ENCODE measurements around the gene LMTK3. TPM values are rescaled to one million over a fixed set of nuclear protein-coding genes. Genes with fewer than 3 reads are reported as not detected.

LMTK3 gene, protein sequence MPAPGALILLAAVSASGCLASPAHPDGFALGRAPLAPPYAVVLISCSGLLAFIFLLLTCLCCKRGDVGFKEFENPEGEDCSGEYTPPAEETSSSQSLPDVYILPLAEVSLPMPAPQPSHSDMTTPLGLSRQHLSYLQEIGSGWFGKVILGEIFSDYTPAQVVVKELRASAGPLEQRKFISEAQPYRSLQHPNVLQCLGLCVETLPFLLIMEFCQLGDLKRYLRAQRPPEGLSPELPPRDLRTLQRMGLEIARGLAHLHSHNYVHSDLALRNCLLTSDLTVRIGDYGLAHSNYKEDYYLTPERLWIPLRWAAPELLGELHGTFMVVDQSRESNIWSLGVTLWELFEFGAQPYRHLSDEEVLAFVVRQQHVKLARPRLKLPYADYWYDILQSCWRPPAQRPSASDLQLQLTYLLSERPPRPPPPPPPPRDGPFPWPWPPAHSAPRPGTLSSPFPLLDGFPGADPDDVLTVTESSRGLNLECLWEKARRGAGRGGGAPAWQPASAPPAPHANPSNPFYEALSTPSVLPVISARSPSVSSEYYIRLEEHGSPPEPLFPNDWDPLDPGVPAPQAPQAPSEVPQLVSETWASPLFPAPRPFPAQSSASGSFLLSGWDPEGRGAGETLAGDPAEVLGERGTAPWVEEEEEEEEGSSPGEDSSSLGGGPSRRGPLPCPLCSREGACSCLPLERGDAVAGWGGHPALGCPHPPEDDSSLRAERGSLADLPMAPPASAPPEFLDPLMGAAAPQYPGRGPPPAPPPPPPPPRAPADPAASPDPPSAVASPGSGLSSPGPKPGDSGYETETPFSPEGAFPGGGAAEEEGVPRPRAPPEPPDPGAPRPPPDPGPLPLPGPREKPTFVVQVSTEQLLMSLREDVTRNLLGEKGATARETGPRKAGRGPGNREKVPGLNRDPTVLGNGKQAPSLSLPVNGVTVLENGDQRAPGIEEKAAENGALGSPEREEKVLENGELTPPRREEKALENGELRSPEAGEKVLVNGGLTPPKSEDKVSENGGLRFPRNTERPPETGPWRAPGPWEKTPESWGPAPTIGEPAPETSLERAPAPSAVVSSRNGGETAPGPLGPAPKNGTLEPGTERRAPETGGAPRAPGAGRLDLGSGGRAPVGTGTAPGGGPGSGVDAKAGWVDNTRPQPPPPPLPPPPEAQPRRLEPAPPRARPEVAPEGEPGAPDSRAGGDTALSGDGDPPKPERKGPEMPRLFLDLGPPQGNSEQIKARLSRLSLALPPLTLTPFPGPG (N-terminal part only)
- polyA plus RNA-seq (2013, experiment 1 of 2) = 4.9 TPM
- polyA plus RNA-seq (2013, experiment 2 of 2) = 5.5 TPM

DNA sequence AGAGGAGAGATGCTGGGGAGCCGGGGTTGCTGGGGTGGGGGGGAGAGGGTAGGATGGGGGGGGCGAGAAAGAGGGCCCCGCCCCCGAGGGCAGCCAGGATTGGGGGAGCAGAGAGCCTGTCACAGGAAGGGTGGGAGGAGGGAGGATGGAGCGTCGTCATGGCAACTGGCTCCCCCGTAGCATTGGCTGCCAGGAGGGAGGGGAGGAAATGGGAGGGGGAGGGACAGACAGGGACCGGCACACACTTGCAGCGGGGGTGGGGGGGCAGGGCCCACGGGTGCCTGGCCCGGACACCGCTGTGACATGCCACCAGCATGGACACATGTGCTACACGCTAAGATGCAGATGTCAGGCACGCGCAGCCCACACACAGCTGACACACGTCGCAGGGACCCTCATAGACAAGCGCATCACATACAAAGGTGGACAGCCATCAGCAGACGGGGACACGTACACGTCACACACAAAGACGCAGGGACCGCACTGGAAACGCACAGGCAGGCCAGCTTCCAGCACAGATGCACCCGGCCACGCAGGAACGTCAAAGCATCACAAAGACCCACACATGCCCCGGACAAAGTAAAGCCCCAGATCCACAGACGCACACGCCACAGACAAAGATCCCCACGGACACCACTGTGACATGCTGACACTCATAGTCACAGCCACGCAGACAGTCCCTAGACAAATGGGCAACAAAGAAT, at the start of gene LMTK3:
Gene LMTK3, minus strand, starts transcription at position 36 of the 704 bp plus-strand sequence. CDS start 259 bp downstream, outside the sequence.
- Histone ChIP-seq H3K4me1 (ENCODE audit: insufficient read depth, low read length) (no peaks in the 10 kb centered on the region; the same call in 1 of the 2 replicates), H3K36me3 (ENCODE audit: insufficient read depth, low read length) (no peaks in the 10 kb centered on the region), H3K9me3 (ENCODE audit: insufficient read depth, low read depth, low read length) (no peaks in the 10 kb centered on the region), H3K4me3 (ENCODE audit: low read length) (peak within 1 kb of the TSS; percentile 58), H3K27ac (ENCODE audit: low read depth, low read length) (no peak within 1 kb of the TSS), H3K9ac (ENCODE audit: low read depth, low read length) (no peak within 1 kb of the TSS), H3K27me3 (ENCODE audit: insufficient read depth, low read length) (peaks cover 18% of the 10 kb centered on the region)
- 27% methylated on average over 32 of the region's 32 CpGs for WGBS

GRCh38 chr19:48561412-48561811, 49.8 kb upstream of the LMTK3 start:
- Histone ChIP-seq H3K27me3 (ENCODE audit: insufficient read depth, low read length) (no peaks in the 10 kb centered on the region), H3K4me3 (ENCODE audit: low read length) (no peak overlapping the region), H3K9me3 (ENCODE audit: insufficient read depth, low read depth, low read length) (no peaks in the 10 kb centered on the region), H3K9ac (ENCODE audit: low read depth, low read length) (no peak overlapping the region), H3K27ac (ENCODE audit: low read depth, low read length) (no peak overlapping the region), H3K4me1 (ENCODE audit: insufficient read depth, low read length) (no peaks in the 10 kb centered on the region), H3K36me3 (ENCODE audit: insufficient read depth, low read length) (no peaks in the 10 kb centered on the region)
- 95% methylated on average over 11 of the region's 11 CpGs for WGBS

DNA sequence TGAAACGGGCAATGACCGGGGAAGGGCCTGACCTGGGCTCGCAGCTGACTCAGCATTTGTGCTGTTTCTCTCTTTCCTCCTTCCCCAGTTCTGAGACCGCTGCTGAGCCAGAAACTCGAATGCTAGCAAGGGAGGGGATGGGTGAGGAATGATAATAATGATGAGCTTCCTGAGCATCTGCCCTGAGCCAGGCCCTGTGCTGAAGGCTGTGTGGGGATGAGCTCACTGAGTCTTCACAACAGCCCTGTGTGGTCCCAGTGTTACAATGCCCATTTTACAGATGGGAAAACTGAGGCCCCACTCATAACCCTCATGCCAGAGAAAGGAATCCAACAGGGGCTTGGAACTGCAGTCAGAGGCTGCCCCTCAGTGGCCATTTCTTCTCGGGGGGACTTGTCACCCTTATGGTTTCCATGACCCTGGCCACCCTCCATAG, 48.5 kb upstream of the LMTK3 start:
- H3K36me3 ChIP-seq (ENCODE audit: insufficient read depth, low read length) = no peaks in the 10 kb centered on the region
- H3K9me3 ChIP-seq (ENCODE audit: insufficient read depth, low read depth, low read length) = no peaks in the 10 kb centered on the region
- no peak overlapping the region for H3K4me3 ChIP-seq (ENCODE audit: low read length)
- H3K27me3 ChIP-seq (ENCODE audit: insufficient read depth, low read length) = no peaks in the 10 kb centered on the region
- WGBS = 86% methylated on average over 6 of the region's 6 CpGs
- no peak overlapping the region for H3K9ac ChIP-seq (ENCODE audit: low read depth, low read length)
- 0 out of 2 replicates have a peak, but pooled peaks cover 4% of the 10 kb centered on the region for H3K4me1 ChIP-seq (ENCODE audit: insufficient read depth, low read length)
- no peak overlapping the region for H3K27ac ChIP-seq (ENCODE audit: low read depth, low read length)

GRCh38 chr19:48558018-48558684, 46.5 kb upstream of the LMTK3 start:
- Histone ChIP-seq H3K9me3 (ENCODE audit: insufficient read depth, low read depth, low read length) (no peaks in the 10 kb centered on the region), H3K4me3 (ENCODE audit: low read length) (peak overlapping the region; percentile 21; the same call in 1 of the 2 replicates), H3K9ac (ENCODE audit: low read depth, low read length) (no peak overlapping the region), H3K4me1 (ENCODE audit: insufficient read depth, low read length) (peaks cover 12% of the 10 kb centered on the region; the same call in 1 of the 2 replicates), H3K27ac (ENCODE audit: low read depth, low read length) (no peak overlapping the region), H3K27me3 (ENCODE audit: insufficient read depth, low read length) (no peaks in the 10 kb centered on the region), H3K36me3 (ENCODE audit: insufficient read depth, low read length) (no peaks in the 10 kb centered on the region)
- 23% methylated on average over 27 of the region's 27 CpGs for WGBS

- H3K27ac ChIP-seq (ENCODE audit: low read depth, low read length) = no peak overlapping the region
Observed at GRCh38 chr19:48556825-48557224, 45.2 kb upstream of the LMTK3 start.

DNA sequence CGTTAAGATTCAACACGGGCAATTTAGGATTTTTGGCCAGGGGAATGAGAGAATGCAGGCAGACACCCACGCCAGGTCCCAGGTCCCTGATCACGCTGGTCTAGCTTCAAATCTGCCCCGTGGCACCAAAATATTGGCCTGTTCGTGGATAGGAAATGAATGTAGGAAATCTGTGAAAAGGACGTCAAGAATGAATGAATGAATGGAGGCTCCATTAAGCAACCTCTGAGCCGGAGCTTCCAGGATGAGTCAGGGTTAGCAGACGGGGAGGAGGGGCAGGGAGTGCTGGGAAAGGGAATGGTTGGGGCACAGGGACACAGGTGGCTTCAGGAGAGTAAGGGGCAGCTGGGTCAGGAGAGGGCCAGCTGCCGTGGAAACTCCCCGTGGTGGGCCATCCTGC, 44.5 kb upstream of the LMTK3 start:
- Histone ChIP-seq H3K4me3 (ENCODE audit: low read length) (no peak overlapping the region), H3K9ac (ENCODE audit: low read depth, low read length) (no peak overlapping the region), H3K9me3 (ENCODE audit: insufficient read depth, low read depth, low read length) (no peaks in the 10 kb centered on the region), H3K27me3 (ENCODE audit: insufficient read depth, low read length) (no peaks in the 10 kb centered on the region), H3K4me1 (ENCODE audit: insufficient read depth, low read length) (peaks cover 12% of the 10 kb centered on the region; the same call in 1 of the 2 replicates), H3K36me3 (ENCODE audit: insufficient read depth, low read length) (no peaks in the 10 kb centered on the region), H3K27ac (ENCODE audit: low read depth, low read length) (peak overlapping the region; percentile 42; the same call in 1 of the 2 replicates)
- 48% methylated on average over 11 of the region's 11 CpGs for WGBS

More at GRCh38 chr19:48556825-48557224, 45.2 kb upstream of the LMTK3 start:
- H3K9ac ChIP-seq (ENCODE audit: low read depth, low read length) = no peak overlapping the region
- H3K27me3 ChIP-seq (ENCODE audit: insufficient read depth, low read length) = no peaks in the 10 kb centered on the region
- no peak overlapping the region for H3K4me3 ChIP-seq (ENCODE audit: low read length)
- H3K36me3 ChIP-seq (ENCODE audit: insufficient read depth, low read length) = no peaks in the 10 kb centered on the region
- WGBS = 95% methylated on average over 5 of the region's 5 CpGs
- H3K4me1 ChIP-seq (ENCODE audit: insufficient read depth, low read length) = peaks cover 12% of the 10 kb centered on the region; the same call in 1 of the 2 replicates
- no peaks in the 10 kb centered on the region for H3K9me3 ChIP-seq (ENCODE audit: insufficient read depth, low read depth, low read length)

GRCh38 chr19:48554385-48555091, 42.9 kb upstream of the LMTK3 start:
- H3K36me3 ChIP-seq (ENCODE audit: insufficient read depth, low read length) = no peaks in the 10 kb centered on the region
- H3K4me1 ChIP-seq (ENCODE audit: insufficient read depth, low read length) = peaks cover 19% of the 10 kb centered on the region
- H3K27ac ChIP-seq (ENCODE audit: low read depth, low read length) = peak overlapping the region; percentile 86
- WGBS = 58% methylated on average over 16 of the region's 16 CpGs
- no peak overlapping the region for H3K4me3 ChIP-seq (ENCODE audit: low read length)
- no peaks in the 10 kb centered on the region for H3K9me3 ChIP-seq (ENCODE audit: insufficient read depth, low read depth, low read length)
- no peaks in the 10 kb centered on the region for H3K27me3 ChIP-seq (ENCODE audit: insufficient read depth, low read length)
- H3K9ac ChIP-seq (ENCODE audit: low read depth, low read length) = no peak overlapping the region

- H3K27me3 ChIP-seq (ENCODE audit: insufficient read depth, low read length) = no peaks in the 10 kb centered on the region
- H3K36me3 ChIP-seq (ENCODE audit: insufficient read depth, low read length) = no peaks in the 10 kb centered on the region
- peaks cover 19% of the 10 kb centered on the region for H3K4me1 ChIP-seq (ENCODE audit: insufficient read depth, low read length)
- peak overlapping the region; percentile 20; the same call in 1 of the 2 replicates for H3K9ac ChIP-seq (ENCODE audit: low read depth, low read length)
- WGBS = 18% methylated on average over 18 of the region's 18 CpGs
- no peaks in the 10 kb centered on the region for H3K9me3 ChIP-seq (ENCODE audit: insufficient read depth, low read depth, low read length)
- peak overlapping the region; percentile 86 for H3K27ac ChIP-seq (ENCODE audit: low read depth, low read length)
- H3K4me3 ChIP-seq (ENCODE audit: low read length) = no peak overlapping the region
Observed at GRCh38 chr19:48553676-48554384, 42.2 kb upstream of the LMTK3 start.

All from HUES64 (cell line).